Stimulated activated CD8-positive, alpha-beta memory T cell treated with anti-CD3 and anti-CD28 coated beads, Interleukin-4, amount 100 ng/mL, for 48 hours (primary cell): ENCODE data around the gene VEGFB.
"Not testable (repeated sequence)": the region's sequence is repeated elsewhere in the genome, so short reads cannot be mapped to it uniquely, and the experiment has no call there.

Source experiments
- DNase-seq: peaks from one replicate; pipeline ENCODE4 v3.0.0-alpha.2; 2020

Gene VEGFB

DNA sequence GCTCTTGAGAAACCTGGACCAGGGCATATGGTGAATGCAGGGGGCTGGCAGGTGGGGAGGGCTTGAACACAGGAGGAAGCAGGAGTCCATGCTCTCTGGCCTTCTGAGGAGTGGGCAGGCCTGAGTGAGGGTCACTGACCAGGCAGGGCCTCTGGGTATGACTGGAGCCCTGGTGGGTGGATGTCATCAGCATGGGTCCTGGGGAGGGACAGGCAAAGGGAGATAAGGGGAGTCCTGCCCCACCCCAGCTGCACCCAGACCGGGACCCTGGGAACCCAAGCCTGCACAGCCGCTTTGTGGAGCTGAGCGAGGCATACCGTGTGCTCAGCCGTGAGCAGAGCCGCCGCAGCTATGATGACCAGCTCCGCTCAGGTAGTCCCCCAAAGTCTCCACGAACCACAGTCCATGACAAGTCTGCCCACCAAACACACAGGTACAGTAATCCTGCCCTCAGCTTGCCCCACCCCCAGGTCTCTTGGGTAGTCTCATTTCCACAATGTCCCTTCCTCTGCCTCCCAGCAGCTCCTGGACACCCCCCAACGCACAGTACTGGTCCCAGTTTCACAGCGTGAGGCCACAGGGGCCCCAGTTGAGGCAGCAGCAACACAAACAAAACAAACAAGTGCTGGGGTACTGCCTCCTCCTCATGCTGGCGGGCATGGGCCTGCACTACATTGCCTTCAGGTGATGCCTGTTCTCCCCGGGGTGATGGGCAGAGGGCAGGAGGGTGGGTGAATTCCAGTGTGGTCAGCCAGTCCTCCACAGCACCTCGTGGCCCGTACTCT lies 2.0 kb upstream of the VEGFB start:
- DNase-seq, result no peak

GRCh38 chr11:64232967-64233315 lies 1.4 kb upstream of the VEGFB start:
- DNase-seq, result no peak

GRCh38 chr11:64234647-64235379 lies 429 bp downstream of the VEGFB start:
- peak; percentile 68 for DNase-seq

- no peak for DNase-seq
Observed at GRCh38 chr11:64235437-64236161, 1.2 kb downstream of the VEGFB start.

GRCh38 chr11:64237484-64237951 lies 3.1 kb downstream of the VEGFB start:
- DNase-seq, result no peak

GRCh38 chr11:64238076-64238475 lies 3.7 kb downstream of the VEGFB start:
- DNase-seq, result no peak

- no peak for DNase-seq
Observed at GRCh38 chr11:64238999-64239398, 4.6 kb downstream of the VEGFB start.

DNA sequence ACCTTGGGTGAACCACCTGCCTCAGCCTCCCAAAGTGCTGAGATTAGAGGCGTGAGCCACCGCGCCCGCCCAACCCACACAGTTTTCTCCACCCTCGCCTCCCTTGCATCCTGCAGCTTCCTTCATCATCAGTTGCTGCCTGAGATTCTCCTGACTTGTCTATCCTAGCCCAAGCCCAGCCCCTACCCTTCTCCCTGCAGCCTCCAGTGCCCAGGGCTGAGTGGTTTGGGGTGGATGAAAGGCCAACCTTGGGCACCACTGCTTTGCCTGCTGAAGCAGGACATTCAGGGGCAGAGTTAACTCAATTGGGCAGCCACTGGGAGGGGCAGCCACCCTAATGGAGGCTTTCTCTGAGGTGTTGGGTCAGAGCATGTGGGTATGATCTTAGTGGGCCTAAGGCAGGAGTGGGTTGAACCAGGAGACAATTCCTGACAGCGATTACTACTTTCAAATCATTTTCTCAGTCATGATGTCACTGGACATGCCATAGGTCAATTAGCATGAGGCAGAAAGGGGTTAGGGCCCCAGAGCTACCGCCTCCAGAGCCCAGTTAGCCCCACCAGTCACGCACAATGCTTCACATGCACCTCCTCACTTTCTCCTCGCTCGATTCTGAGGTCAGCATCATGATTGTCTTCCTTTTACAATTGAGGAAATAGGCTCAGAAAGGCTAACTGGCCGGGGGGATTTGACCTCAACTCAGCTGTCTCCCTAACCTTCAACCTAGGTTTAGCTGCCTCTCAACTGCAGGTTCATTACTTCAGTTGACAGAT lies 5.5 kb downstream of the VEGFB start:
- no peak for DNase-seq

- DNase-seq, result peak; percentile 98
Observed at GRCh38 chr11:64240435-64241240, 6.3 kb downstream of the VEGFB start, which contains the start of gene FKBP2. TSS of gene FKBP2 (plus strand) at chr11:64241095. CDS start at chr11:64242388, 1,293 bp downstream.

- peak; percentile 100 for DNase-seq
Observed at GRCh38 chr11:64241241-64241490, 6.8 kb downstream of the VEGFB start.

- DNase-seq, result peak; percentile 55
Observed at GRCh38 chr11:64241491-64242374, 7.3 kb downstream of the VEGFB start.

DNA sequence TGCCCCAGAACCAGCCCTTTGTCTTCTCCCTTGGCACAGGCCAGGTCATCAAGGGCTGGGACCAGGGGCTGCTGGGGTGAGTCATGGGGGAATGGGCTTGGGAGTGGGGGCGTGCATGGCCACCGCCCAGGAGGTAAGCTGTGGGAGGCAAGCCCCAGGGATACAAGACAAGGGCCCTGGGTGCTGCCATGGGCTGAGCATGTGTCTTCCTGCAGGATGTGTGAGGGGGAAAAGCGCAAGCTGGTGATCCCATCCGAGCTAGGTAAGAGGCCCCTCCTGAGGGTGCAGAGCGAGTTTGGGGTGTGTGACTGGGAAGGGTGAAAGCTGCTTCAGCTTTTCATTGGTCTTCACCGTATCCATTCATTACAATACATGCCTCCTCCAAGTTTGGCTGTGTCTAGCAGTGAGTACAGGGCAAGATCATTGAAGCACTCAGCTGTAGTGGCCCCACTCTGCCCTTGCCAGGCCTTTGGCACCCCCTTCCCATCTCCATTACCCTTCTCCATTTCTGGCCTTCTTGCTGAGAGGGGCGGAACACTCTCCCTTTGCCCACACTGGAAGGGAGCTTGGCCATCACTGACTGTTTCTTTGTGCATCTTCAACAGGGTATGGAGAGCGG lies 9.0 kb downstream of the VEGFB start:
- no peak for DNase-seq

GRCh38 chr11:64244107-64244506 lies 9.7 kb downstream of the VEGFB start:
- no peak for DNase-seq

GRCh38 chr11:64244966-64245365 lies 10.6 kb downstream of the VEGFB start:
- DNase-seq, result no peak

GRCh38 chr11:64245401-64245796 lies 11.0 kb downstream of the VEGFB start:
- peak; percentile 46 for DNase-seq

GRCh38 chr11:64245797-64246620 lies 11.6 kb downstream of the VEGFB start:
- peak; percentile 85 for DNase-seq

DNA sequence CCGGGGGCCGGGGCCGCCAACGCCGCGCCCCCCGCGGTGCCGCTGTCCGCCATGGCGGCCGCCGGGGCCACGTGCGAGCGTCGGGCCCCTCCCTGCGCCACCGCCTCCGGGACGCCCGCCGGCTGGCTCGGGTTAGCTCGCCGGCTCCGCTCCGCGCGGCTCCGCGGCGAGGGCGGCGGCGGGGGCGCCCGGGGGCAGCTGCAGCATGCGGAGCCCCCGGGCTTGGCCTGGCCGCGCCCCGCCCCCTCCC lies 12.2 kb downstream of the VEGFB start:
- not testable (repeated sequence) for DNase-seq

DNA sequence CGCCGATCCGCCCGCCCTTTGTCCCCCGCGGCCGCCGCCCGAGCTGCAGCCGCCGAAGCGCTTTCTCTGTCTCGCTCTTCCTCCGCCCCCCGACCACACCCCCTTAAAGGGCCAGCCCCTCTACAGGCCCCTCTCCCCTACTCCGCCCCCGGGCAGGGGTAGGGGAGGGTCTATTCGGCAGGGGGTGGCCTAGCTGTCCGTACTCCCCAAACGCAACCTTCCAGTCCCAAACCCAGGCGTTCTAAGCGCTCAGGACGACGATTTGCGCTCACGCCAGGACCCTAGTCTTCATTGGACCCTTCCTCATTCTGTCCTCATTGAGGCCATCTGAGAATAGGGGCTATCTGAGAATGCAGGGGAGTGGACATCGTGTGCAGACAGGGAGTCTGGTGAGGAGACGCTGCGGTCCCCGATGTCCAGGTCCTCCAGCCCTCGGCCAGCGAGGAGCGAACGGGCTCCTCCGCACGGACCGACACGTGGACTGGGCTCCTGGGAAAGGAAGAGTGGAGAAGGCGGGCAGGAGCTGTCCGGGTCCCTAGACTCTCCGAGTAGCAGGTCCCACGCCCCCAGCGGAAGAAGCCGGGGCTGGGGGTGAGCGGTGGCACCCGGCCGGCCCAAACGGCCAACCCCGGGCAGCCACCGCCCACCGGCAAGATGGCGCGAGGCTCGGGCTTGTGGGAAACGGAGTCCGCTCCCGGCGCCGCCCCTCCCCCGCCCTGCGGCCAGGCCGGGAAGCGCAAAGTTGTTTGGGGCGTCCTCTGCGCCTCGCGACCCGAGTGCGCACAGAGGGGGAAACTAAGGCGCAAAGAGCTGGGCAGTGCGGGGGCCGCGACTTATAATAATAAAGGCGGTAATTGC lies 12.7 kb downstream of the VEGFB start, which contains the start of gene PPP1R14B:
Gene PPP1R14B (minus strand): TSS at position 73 of the 858 bp plus-strand sequence. CDS start 270 bp downstream, outside the sequence.
- peak; percentile 87 for DNase-seq
